Neural progenitor cell (in vitro differentiated cells): ENCODE results near the gene SVIP.

Experiments used
- CTCF ChIP-seq: fragments of 200-600 bp; sonication (generic); IDR thresholded peaks from 2 replicates; pipeline ENCODE4 v1.5.1; 2017; ENCODE audit warnings: antibody characterized with exemption, mild to moderate bottlenecking
- EZH2 ChIP-seq: fragments of 200-600 bp; sonication (generic); IDR thresholded peaks from 2 replicates; pipeline ENCODE4 v1.6.1; 2017; ENCODE audit warnings: antibody characterized with exemption, mild to moderate bottlenecking, moderate library complexity

GRCh38 chr11:22778642-22779041, 51.0 kb downstream of the SVIP start:
- TF ChIP-seq EZH2 (no peak), CTCF (peak; percentile 24)
